SJSA1 (cell line): Measurements from ENCODE around the gene ARHGDIB. TPM values are rescaled to one million over a fixed set of nuclear protein-coding genes. Genes with fewer than 3 reads are reported as not detected.

Source experiments
- DNase-seq, 2 experiments: peaks; one replicate each; pipeline ENCODE4 v3.0.0-alpha.2; 2015 to 2020; ENCODE audit warnings: low spot score in 2 of 2, low read depth in 1 of 2
- H3K27ac ChIP-seq: fragments of 250-450 bp; sonication (Bioruptor Pico); 2 replicates; pipeline ENCODE4 v1.5.1; 2020; ENCODE audit warnings: mild to moderate bottlenecking, moderate library complexity
- H3K27me3 ChIP-seq: fragments of 250-450 bp; sonication (Bioruptor Pico); replicated peaks from 2 replicates; pipeline ENCODE4 v1.5.1; 2020; ENCODE audit warnings: mild to moderate bottlenecking, moderate library complexity
- H3K36me3 ChIP-seq: fragments of 250-450 bp; sonication (Bioruptor Pico); 2 replicates; pipeline ENCODE4 v1.5.1; 2020; ENCODE audit warnings: mild to moderate bottlenecking
- H3K4me1 ChIP-seq: fragments of 250-450 bp; sonication (Bioruptor Pico); replicated peaks from 2 replicates; pipeline ENCODE4 v1.6.1; 2021; ENCODE audit warnings: mild to moderate bottlenecking
- H3K4me3 ChIP-seq: fragments of 250-450 bp; sonication (Bioruptor Pico); 2 replicates; pipeline ENCODE4 v1.5.1; 2020; ENCODE audit warnings: mild to moderate bottlenecking
- H3K9me3 ChIP-seq: fragments of 250-450 bp; sonication (Bioruptor Pico); replicated peaks from 2 replicates; pipeline ENCODE4 v1.5.1; 2020; ENCODE audit warnings: mild to moderate bottlenecking
- total RNA-seq: library from RNA; depleted of rRNA; stranded (reverse); fragments of >200 nt; shearing (Covaris generic); gene quantifications from 2 replicates; pipeline ENCODE4 v1.2.3, GENCODE V29; 2014

The ARHGDIB gene
- total RNA-seq, 1 experiment from 2014 or later = 50.8 TPM

GRCh38 chr12:14993537-14994266 lies 32.3 kb upstream of the ARHGDIB start:
- no peak for DNase-seq

DNA sequence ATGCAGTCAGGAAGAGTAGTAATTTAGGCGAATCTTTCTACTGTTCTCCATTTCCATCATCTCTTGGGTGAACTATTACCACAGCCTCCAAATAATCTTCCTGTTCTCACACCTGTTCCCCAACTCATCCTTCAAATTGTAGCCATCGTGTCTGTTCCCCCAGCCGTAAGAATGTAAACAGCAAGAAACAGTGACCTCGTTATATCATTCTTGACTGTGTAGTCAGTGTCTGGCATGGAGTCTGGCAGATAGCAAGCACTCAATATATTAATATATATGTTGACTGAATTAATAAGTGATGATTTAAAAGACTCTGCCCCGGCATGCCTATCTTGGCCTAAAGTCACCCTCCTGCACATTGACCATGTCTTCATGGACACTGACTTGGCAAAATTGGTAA lies 31.7 kb upstream of the ARHGDIB start:
- Histone ChIP-seq H3K9me3 (no peaks in the 10 kb centered on the region), H3K4me1 (peaks cover 13% of the 10 kb centered on the region), H3K27ac (no peak overlapping the region), H3K27me3 (no peaks in the 10 kb centered on the region), H3K36me3 (no peaks in the 10 kb centered on the region), H3K4me3 (no peak overlapping the region)
- DNase-seq = no peak

More at GRCh38 chr12:14993537-14994266, 32.3 kb upstream of the ARHGDIB start:
- Histone ChIP-seq H3K4me3 (no peak overlapping the region), H3K4me1 (peaks cover 13% of the 10 kb centered on the region), H3K27ac (no peak overlapping the region), H3K27me3 (no peaks in the 10 kb centered on the region), H3K36me3 (no peaks in the 10 kb centered on the region), H3K9me3 (no peaks in the 10 kb centered on the region)

DNA sequence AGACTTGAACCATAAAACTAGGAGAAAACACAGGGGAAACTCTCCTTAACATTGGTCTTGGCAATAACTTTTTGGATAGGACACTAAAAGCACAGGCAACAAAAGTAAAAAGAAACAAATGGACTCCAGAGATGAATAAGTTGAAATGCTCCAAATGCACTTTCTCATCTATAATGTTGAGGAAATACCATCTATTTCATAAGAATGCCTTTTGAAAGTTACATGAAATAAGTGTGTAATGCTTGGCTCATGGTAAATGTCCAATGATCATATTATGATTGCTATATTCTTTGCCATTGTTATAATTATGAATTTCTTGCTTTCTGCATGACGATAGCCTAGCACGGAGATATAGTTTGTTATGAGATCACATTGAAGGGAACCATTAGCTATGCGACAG lies 31.3 kb upstream of the ARHGDIB start:
- no peak overlapping the region for H3K27ac ChIP-seq
- H3K9me3 ChIP-seq = no peaks in the 10 kb centered on the region
- H3K27me3 ChIP-seq = no peaks in the 10 kb centered on the region
- DNase-seq = no peak
- no peaks in the 10 kb centered on the region for H3K36me3 ChIP-seq
- no peak overlapping the region for H3K4me3 ChIP-seq
- peaks cover 13% of the 10 kb centered on the region for H3K4me1 ChIP-seq

GRCh38 chr12:14991069-14991468 lies 29.7 kb upstream of the ARHGDIB start:
- no peak overlapping the region for H3K27ac ChIP-seq
- no peak overlapping the region for H3K4me3 ChIP-seq

DNA sequence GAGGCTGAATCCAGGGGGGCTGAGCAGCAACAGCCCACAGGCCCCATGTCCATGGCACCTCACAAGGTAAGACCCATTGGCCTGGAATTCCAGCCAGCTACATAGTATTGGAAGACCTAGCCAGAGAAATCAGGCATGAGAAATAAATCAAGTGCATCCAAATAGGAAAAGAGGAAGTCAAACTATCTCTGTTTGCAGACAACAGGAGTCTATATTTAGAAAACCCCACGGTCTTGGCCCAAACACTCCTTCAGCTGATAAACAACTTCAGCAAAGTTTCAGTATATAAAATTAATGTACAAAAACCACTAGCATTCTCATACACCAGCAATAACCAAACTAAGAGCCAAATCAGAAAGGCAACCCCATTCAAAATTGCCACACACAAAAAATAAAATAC lies 28.4 kb upstream of the ARHGDIB start:
- H3K4me3 ChIP-seq = no peak overlapping the region
- no peak for DNase-seq
- H3K4me1 ChIP-seq = peaks cover 13% of the 10 kb centered on the region
- H3K36me3 ChIP-seq = no peaks in the 10 kb centered on the region
- no peaks in the 10 kb centered on the region for H3K9me3 ChIP-seq
- H3K27me3 ChIP-seq = no peaks in the 10 kb centered on the region
- no peak overlapping the region for H3K27ac ChIP-seq

More at GRCh38 chr12:14991069-14991468, 29.7 kb upstream of the ARHGDIB start:
- H3K36me3 ChIP-seq = no peaks in the 10 kb centered on the region
- no peaks in the 10 kb centered on the region for H3K9me3 ChIP-seq
- no peaks in the 10 kb centered on the region for H3K27me3 ChIP-seq
- H3K4me1 ChIP-seq = peaks cover 13% of the 10 kb centered on the region
- DNase-seq = no peak

- no peak overlapping the region for H3K4me3 ChIP-seq
- no peaks in the 10 kb centered on the region for H3K9me3 ChIP-seq
- DNase-seq = no peak
- H3K27me3 ChIP-seq = no peaks in the 10 kb centered on the region
- H3K27ac ChIP-seq = no peak overlapping the region
- no peaks in the 10 kb centered on the region for H3K36me3 ChIP-seq
- no peaks in the 10 kb centered on the region; the same call in 1 of the 2 replicates for H3K4me1 ChIP-seq
These were observed 26.6 kb upstream of the ARHGDIB start for GRCh38 chr12:14988035-14988434.

DNA sequence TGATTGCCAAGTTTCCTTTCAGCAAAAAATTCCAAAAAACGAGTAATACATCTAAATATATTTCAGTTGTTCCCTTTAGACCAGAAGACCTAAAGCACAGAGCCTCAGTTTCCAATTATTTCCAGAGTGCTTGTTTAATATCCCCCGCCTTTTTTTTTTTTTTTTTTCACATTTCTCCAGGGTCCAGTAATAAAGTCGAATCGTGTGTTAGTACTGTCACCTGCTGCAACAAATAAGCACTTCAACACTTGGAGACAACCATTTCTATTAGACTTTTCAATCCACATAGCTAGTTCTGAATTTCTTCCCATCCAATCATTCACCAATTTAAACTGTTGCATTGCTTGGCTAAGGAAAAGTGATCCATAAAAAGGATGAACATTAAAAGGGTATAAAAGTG lies 25.0 kb upstream of the ARHGDIB start:
- Histone ChIP-seq H3K27ac (no peak overlapping the region), H3K9me3 (no peaks in the 10 kb centered on the region), H3K27me3 (no peaks in the 10 kb centered on the region), H3K4me3 (no peak overlapping the region), H3K4me1 (no peaks in the 10 kb centered on the region), H3K36me3 (no peaks in the 10 kb centered on the region)
- DNase-seq = no peak

DNA sequence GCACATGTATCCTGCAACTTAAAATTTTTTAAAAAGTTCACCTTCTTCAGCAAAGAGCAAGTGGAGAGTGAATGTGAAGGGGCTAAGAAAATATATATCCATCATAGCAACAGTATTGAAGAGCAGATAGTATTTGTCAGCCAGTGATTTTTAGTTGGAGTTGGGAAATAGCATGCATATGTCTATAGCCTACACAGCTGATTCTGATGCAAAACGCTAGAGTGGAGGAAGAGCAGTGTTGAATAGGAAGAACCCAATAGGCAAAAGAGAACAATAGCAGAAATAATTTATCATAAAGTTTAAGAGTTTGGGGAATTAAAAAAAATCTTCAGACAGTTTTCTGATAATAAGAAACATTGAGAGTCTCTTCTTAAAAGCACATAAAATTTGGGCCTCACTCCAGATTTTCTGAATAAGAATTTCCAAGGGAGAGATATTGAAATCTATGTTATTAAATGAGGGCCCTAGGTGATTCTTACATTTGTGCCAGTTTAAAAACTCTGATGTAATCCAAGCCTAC lies 23.4 kb upstream of the ARHGDIB start:
- Histone ChIP-seq H3K9me3 (no peaks in the 10 kb centered on the region), H3K27ac (no peak overlapping the region), H3K4me3 (no peak overlapping the region), H3K27me3 (no peaks in the 10 kb centered on the region), H3K36me3 (no peaks in the 10 kb centered on the region), H3K4me1 (no peaks in the 10 kb centered on the region)
- DNase-seq = no peak

- no peaks in the 10 kb centered on the region for H3K9me3 ChIP-seq
- DNase-seq = no peak
- no peaks in the 10 kb centered on the region for H3K36me3 ChIP-seq
- H3K4me1 ChIP-seq = no peaks in the 10 kb centered on the region
- H3K4me3 ChIP-seq = no peak overlapping the region
- H3K27me3 ChIP-seq = no peaks in the 10 kb centered on the region
- H3K27ac ChIP-seq = no peak overlapping the region
These were observed 22.6 kb upstream of the ARHGDIB start for GRCh38 chr12:14984036-14984435.

- H3K4me1 ChIP-seq = no peaks in the 10 kb centered on the region
- no peak overlapping the region for H3K27ac ChIP-seq
- H3K9me3 ChIP-seq = no peaks in the 10 kb centered on the region
- H3K4me3 ChIP-seq = no peak overlapping the region
- no peak for DNase-seq
- no peaks in the 10 kb centered on the region for H3K36me3 ChIP-seq
- no peaks in the 10 kb centered on the region for H3K27me3 ChIP-seq
These were observed 21.6 kb upstream of the ARHGDIB start for GRCh38 chr12:14982991-14983390.

DNA sequence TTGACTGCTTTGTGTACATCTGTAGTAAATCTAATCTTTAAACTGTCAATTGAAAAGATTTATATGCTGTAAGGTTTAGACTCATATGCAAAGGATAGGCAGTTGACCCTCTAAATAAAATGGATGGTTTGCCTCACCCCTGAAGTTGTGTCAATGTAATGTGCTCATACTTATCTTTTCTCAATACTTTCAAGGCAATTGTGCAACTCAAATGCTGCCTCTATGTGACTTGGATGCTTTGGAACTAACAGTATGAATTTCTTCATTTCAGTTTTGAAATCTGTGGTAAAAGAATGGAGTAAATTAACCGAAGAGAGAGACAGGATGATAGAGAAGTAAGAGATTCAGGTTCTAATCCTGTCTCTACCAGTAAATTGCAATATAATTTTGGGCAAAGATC lies 21.2 kb upstream of the ARHGDIB start:
- Histone ChIP-seq H3K27ac (no peak overlapping the region), H3K4me3 (no peak overlapping the region)
- no peak for DNase-seq

GRCh38 chr12:14981049-14981448 lies 19.6 kb upstream of the ARHGDIB start:
- Histone ChIP-seq H3K4me3 (no peak overlapping the region), H3K27ac (no peak overlapping the region), H3K4me1 (no peaks in the 10 kb centered on the region), H3K9me3 (no peaks in the 10 kb centered on the region), H3K27me3 (no peaks in the 10 kb centered on the region), H3K36me3 (no peaks in the 10 kb centered on the region)
- DNase-seq = no peak

More for the DNA sequence above, 21.2 kb upstream of the ARHGDIB start:
- Histone ChIP-seq H3K27me3 (no peaks in the 10 kb centered on the region), H3K36me3 (no peaks in the 10 kb centered on the region), H3K4me1 (no peaks in the 10 kb centered on the region), H3K9me3 (no peaks in the 10 kb centered on the region)

- Histone ChIP-seq H3K4me1 (no peaks in the 10 kb centered on the region), H3K9me3 (no peaks in the 10 kb centered on the region), H3K36me3 (no peaks in the 10 kb centered on the region), H3K27ac (no peak overlapping the region), H3K27me3 (no peaks in the 10 kb centered on the region), H3K4me3 (no peak overlapping the region)
- DNase-seq = no peak
These were observed 18.1 kb upstream of the ARHGDIB start for GRCh38 chr12:14979468-14979867.

DNA sequence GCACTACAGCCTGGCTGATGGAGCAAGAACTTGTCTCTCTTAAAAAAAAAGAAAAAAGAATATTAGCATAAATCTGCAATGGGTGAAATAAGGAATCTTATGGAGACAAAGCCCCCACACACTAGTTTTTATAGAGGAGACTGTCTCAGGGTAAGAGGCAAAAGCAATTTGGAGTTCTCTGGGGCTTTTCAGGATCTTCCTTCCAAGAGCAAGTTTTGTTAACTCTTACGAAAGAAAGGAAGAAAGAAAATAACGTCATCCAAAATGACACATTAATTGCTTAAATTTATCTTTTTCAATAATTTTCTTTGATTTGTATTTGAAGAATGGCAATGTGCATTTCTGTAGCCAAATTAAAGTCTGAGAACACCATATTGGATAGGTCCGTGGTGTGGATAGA lies 15.3 kb upstream of the ARHGDIB start:
- no peak for DNase-seq

GRCh38 chr12:14975457-14975856 lies 14.1 kb upstream of the ARHGDIB start:
- Histone ChIP-seq H3K4me3 (no peak overlapping the region), H3K4me1 (no peaks in the 10 kb centered on the region), H3K36me3 (no peaks in the 10 kb centered on the region), H3K27ac (no peak overlapping the region), H3K9me3 (no peaks in the 10 kb centered on the region), H3K27me3 (no peaks in the 10 kb centered on the region)
- no peak for DNase-seq

More for the DNA sequence above, 15.3 kb upstream of the ARHGDIB start:
- no peaks in the 10 kb centered on the region for H3K4me1 ChIP-seq
- no peak overlapping the region for H3K27ac ChIP-seq
- H3K4me3 ChIP-seq = no peak overlapping the region
- no peaks in the 10 kb centered on the region for H3K36me3 ChIP-seq
- no peaks in the 10 kb centered on the region for H3K27me3 ChIP-seq
- no peaks in the 10 kb centered on the region for H3K9me3 ChIP-seq
